ENCODE measurements around the gene KITLG. TPM values are rescaled to one million over a fixed set of nuclear protein-coding genes. Genes with fewer than 3 reads are reported as not detected.
A peak's percentile ranks its signal among the peaks of the same experiment; 100 is the strongest.

Gene KITLG
- polyA plus RNA-seq, 1 of the 3 experiments (the other 2 are of a cell fraction) = 8.9 TPM

DNA sequence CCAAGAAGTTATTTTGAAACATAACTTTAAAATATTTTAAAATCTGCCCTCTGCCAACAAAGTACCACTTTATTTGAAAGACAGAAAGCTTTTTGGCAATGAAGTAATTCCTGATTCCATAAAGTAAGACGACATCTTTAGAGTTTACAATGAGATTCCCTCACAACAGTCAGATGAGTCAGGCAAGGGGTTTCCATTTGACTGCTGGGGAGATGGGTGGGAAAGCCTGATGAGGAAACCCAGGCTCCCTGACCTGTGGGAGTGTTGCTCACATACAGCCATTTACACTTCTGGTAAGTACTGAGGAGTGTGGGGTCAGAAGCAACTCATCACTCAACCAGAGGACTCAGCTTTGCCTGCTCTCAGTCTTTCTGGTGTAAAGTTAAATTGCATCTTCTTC, 10.2 kb downstream of the KITLG start (continued):
- TF ChIP-seq, protein P1, sequence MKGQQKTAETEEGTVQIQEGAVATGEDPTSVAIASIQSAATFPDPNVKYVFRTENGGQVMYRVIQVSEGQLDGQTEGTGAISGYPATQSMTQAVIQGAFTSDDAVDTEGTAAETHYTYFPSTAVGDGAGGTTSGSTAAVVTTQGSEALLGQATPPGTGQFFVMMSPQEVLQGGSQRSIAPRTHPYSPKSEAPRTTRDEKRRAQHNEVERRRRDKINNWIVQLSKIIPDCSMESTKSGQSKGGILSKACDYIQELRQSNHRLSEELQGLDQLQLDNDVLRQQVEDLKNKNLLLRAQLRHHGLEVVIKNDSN (IDR thresholded peaks at IDR 0.05; ENCODE audit: borderline replicate concordance, low read depth) = no peak
- no peak for TF ChIP-seq RFX5 (IDR thresholded peaks at IDR 0.05; ENCODE audit: low read length)
- peak; percentile 57; the same call in 1 of the 2 replicates for TF ChIP-seq FOSL2 (IDR thresholded peaks at IDR 0.05; ENCODE audit: borderline replicate concordance, low read depth)
- no peak for TF ChIP-seq EP300 (IDR thresholded peaks at IDR 0.05; ENCODE audit: borderline replicate concordance in 1 of 2, low read depth in 1 of 2, low read length in 1 of 2)
- TF ChIP-seq RAD21 (IDR thresholded peaks at IDR 0.05; ENCODE audit: low read length) = no peak
- TF ChIP-seq, protein P2, sequence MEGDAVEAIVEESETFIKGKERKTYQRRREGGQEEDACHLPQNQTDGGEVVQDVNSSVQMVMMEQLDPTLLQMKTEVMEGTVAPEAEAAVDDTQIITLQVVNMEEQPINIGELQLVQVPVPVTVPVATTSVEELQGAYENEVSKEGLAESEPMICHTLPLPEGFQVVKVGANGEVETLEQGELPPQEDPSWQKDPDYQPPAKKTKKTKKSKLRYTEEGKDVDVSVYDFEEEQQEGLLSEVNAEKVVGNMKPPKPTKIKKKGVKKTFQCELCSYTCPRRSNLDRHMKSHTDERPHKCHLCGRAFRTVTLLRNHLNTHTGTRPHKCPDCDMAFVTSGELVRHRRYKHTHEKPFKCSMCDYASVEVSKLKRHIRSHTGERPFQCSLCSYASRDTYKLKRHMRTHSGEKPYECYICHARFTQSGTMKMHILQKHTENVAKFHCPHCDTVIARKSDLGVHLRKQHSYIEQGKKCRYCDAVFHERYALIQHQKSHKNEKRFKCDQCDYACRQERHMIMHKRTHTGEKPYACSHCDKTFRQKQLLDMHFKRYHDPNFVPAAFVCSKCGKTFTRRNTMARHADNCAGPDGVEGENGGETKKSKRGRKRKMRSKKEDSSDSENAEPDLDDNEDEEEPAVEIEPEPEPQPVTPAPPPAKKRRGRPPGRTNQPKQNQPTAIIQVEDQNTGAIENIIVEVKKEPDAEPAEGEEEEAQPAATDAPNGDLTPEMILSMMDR (IDR thresholded peaks at IDR 0.05) = no peak
- TF ChIP-seq, protein P3, sequence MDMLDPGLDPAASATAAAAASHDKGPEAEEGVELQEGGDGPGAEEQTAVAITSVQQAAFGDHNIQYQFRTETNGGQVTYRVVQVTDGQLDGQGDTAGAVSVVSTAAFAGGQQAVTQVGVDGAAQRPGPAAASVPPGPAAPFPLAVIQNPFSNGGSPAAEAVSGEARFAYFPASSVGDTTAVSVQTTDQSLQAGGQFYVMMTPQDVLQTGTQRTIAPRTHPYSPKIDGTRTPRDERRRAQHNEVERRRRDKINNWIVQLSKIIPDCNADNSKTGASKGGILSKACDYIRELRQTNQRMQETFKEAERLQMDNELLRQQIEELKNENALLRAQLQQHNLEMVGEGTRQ (IDR thresholded peaks at IDR 0.05; ENCODE audit: borderline replicate concordance, low read depth, low read length) = no peak
- TF ChIP-seq, protein P4, sequence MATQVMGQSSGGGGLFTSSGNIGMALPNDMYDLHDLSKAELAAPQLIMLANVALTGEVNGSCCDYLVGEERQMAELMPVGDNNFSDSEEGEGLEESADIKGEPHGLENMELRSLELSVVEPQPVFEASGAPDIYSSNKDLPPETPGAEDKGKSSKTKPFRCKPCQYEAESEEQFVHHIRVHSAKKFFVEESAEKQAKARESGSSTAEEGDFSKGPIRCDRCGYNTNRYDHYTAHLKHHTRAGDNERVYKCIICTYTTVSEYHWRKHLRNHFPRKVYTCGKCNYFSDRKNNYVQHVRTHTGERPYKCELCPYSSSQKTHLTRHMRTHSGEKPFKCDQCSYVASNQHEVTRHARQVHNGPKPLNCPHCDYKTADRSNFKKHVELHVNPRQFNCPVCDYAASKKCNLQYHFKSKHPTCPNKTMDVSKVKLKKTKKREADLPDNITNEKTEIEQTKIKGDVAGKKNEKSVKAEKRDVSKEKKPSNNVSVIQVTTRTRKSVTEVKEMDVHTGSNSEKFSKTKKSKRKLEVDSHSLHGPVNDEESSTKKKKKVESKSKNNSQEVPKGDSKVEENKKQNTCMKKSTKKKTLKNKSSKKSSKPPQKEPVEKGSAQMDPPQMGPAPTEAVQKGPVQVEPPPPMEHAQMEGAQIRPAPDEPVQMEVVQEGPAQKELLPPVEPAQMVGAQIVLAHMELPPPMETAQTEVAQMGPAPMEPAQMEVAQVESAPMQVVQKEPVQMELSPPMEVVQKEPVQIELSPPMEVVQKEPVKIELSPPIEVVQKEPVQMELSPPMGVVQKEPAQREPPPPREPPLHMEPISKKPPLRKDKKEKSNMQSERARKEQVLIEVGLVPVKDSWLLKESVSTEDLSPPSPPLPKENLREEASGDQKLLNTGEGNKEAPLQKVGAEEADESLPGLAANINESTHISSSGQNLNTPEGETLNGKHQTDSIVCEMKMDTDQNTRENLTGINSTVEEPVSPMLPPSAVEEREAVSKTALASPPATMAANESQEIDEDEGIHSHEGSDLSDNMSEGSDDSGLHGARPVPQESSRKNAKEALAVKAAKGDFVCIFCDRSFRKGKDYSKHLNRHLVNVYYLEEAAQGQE (IDR thresholded peaks at IDR 0.05; ENCODE audit: low read depth, low read length) = no peak
- TF ChIP-seq NFIC (IDR thresholded peaks at IDR 0.05; ENCODE audit: borderline replicate concordance) = peak; percentile 18; the same call in 1 of the 2 replicates
- TF ChIP-seq, protein P5, sequence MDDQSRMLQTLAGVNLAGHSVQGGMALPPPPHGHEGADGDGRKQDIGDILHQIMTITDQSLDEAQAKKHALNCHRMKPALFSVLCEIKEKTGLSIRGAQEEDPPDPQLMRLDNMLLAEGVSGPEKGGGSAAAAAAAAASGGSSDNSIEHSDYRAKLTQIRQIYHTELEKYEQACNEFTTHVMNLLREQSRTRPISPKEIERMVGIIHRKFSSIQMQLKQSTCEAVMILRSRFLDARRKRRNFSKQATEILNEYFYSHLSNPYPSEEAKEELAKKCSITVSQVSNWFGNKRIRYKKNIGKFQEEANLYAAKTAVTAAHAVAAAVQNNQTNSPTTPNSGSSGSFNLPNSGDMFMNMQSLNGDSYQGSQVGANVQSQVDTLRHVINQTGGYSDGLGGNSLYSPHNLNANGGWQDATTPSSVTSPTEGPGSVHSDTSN (IDR thresholded peaks at IDR 0.05) = peak; percentile 37; the same call in 1 of the 2 replicates
- TF ChIP-seq MXI1 (IDR thresholded peaks at IDR 0.05; ENCODE audit: low read depth, low read length) = no peak
- TF ChIP-seq NRF1 (IDR thresholded peaks at IDR 0.05; ENCODE audit: low read depth, low read length) = no peak
- TF ChIP-seq TEAD4 (IDR thresholded peaks at IDR 0.05; ENCODE audit: borderline replicate concordance, insufficient read depth) = no peak
- TF ChIP-seq ELF1 (IDR thresholded peaks at IDR 0.05) = no peak
- TF ChIP-seq YY1 (IDR thresholded peaks at IDR 0.05; ENCODE audit: low read depth) = 0 out of 2 replicates have a peak, but pooled peaks have one; percentile 40
- TF ChIP-seq JUND (IDR thresholded peaks at IDR 0.05) = peak; percentile 47; the same call in 1 of the 2 replicates
- TF ChIP-seq SMC3 (IDR thresholded peaks at IDR 0.05; ENCODE audit: low read depth, low read length) = no peak
- TF ChIP-seq, protein P6, sequence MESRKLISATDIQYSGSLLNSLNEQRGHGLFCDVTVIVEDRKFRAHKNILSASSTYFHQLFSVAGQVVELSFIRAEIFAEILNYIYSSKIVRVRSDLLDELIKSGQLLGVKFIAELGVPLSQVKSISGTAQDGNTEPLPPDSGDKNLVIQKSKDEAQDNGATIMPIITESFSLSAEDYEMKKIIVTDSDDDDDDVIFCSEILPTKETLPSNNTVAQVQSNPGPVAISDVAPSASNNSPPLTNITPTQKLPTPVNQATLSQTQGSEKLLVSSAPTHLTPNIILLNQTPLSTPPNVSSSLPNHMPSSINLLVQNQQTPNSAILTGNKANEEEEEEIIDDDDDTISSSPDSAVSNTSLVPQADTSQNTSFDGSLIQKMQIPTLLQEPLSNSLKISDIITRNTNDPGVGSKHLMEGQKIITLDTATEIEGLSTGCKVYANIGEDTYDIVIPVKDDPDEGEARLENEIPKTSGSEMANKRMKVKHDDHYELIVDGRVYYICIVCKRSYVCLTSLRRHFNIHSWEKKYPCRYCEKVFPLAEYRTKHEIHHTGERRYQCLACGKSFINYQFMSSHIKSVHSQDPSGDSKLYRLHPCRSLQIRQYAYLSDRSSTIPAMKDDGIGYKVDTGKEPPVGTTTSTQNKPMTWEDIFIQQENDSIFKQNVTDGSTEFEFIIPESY (IDR thresholded peaks at IDR 0.05; ENCODE audit: borderline replicate concordance, low read depth) = no peak
- no peak for TF ChIP-seq EZH2phosphoT487 (IDR thresholded peaks at IDR 0.05; ENCODE audit: borderline replicate concordance, low read depth)

Measured in SK-N-SH (cell line).